Hepatocyte (in vitro differentiated cells): ENCODE data around the gene PIP5K1C.

Experiments used
- CTCF ChIP-seq: fragments of 200-600 bp; sonication (generic); IDR thresholded peaks from 2 replicates; pipeline ENCODE4 v1.5.1; 2016; ENCODE audit warnings: antibody characterized with exemption, mild to moderate bottlenecking; ENCODE audit not compliant: poor library complexity
- EZH2 ChIP-seq: fragments of 200-600 bp; sonication (generic); IDR thresholded peaks from 2 replicates; pipeline ENCODE4 v1.6.1; 2016; ENCODE audit warnings: antibody characterized with exemption, mild to moderate bottlenecking, borderline replicate concordance
- EZH2phosphoT487 ChIP-seq: fragments of 200-600 bp; sonication (generic); IDR thresholded peaks from one replicate; pipeline ENCODE4 v1.6.1; 2018; ENCODE audit warnings: antibody characterized with exemption, mild to moderate bottlenecking, low read depth, moderate library complexity; ENCODE audit not compliant: unreplicated experiment, severe bottlenecking

- TF ChIP-seq CTCF (no peak), EZH2 (no peak), EZH2phosphoT487 (no peak)
Measured at GRCh38 chr19:3608079-3608641, 92.1 kb downstream of the PIP5K1C start.
